A204.1 (cell line): ENCODE measurements around the gene PHYH.
"Not testable (repeated sequence)": the region's sequence is repeated elsewhere in the genome, so short reads cannot be mapped to it uniquely, and the experiment has no call there.

Experiments used
- FAIRE-seq: peaks from 2 replicates; lab custom pipeline; 2012; peaks lifted over from hg19 to GRCh38; lab: Jason Lieb, UNC

PHYH gene

DNA sequence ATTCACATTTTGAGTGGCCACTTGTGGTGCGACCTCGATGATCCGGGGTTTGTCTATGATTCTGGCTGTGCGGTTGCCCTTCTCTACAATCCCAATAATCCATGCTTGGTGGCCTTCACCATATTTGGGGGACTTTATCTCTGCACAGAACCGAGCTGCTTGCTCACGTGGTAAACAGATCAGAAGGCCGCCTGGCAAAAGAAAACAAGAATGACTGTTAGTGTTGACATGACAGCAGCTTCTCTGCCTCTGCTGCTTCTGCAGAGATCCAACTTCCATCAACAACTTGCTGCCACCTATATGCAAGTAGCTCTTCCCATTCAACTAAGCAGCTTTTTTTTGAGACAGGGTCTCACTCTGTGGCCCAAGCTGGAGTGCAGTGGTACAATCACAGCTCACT is 19.3 kb upstream of the PHYH start:
- no peak for FAIRE-seq

DNA sequence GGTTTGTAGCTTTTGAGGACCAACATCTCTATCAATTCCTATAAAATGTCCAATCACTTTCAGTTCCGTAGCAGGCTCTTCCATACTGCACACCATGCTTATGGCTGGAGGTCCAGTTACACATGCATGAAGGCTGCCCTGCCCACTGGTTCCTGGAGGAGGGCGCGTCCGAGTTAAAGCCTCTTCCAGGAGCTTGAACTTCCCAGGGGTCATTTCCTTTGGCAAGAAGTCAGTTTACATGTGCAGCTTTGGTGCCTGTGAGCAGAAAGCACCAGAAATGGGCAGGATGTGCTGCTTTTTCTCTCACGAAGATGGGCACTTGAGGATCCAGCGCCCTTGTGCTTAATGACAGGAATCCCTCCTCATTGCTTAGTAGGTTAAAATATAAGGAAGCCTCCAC is 17.6 kb upstream of the PHYH start:
- no peak for FAIRE-seq

DNA sequence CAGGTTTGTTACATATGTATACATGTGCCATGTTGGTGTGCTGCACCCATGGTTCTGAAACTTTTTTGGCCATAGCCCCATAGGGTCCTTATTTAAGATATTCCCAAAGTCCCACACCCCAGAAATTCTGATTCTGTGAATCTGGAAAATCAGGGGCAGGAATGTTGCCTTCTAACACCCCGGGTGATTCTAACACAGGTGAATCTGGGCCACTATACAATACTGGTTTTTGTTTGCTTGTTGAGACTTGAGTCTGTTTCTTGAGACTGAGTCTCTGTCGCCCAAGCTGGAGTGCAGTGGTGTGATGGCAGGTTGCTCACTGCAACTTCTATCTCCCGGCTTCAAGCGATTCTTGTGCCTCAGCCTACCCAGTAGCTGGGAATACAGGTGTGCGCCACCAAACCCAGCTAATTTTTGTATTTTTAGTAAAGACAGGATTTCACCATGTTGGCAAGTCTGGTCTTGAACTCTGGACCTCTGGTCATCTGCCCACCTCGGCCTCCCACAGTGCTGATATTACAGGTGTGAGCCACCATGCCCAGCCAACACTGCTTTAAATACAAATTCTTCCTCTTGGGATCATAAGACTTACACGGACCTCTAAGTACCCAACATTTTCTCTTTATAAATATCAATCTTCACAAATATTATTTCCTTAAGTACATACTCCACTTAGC is 16.9 kb upstream of the PHYH start:
- no peak for FAIRE-seq

- FAIRE-seq: no peak
Observed at GRCh38 chr10:13315361-13315760, 15.5 kb upstream of the PHYH start.

GRCh38 chr10:13311177-13311575 is 11.3 kb upstream of the PHYH start:
- FAIRE-seq: no peak

DNA sequence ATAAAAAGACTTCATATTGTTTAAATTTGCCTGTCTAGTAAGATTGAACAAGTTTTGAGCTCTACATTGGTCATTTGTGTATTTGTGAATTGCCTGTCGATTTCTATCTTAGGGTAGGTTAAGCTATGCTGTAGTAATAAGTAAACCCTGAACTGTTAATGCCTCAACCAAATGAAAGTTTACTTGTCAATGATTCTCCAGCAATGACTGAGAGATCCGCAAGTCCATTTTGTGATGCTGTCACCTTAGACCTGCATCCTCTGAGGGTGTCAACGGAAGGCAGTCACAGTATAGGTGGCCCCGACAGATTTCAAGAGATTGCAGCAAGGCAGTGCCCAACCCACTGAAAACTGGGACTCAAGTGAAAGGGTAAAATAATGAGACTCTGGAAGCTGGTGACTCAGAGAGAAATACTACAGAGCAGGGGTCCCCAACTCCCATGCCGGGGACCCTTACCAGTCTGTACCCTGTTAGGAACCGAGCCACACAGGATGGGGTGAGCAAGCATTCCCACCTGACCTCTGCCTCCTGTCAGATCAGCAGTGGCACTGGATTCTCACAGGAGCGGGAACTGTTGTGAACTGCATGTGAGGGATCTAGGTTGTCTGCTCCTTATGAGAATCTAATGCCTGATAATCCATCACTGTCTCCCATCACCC is 10.8 kb upstream of the PHYH start:
- FAIRE-seq: no peak

GRCh38 chr10:13309792-13310191 is 9.9 kb upstream of the PHYH start:
- FAIRE-seq: no peak

DNA sequence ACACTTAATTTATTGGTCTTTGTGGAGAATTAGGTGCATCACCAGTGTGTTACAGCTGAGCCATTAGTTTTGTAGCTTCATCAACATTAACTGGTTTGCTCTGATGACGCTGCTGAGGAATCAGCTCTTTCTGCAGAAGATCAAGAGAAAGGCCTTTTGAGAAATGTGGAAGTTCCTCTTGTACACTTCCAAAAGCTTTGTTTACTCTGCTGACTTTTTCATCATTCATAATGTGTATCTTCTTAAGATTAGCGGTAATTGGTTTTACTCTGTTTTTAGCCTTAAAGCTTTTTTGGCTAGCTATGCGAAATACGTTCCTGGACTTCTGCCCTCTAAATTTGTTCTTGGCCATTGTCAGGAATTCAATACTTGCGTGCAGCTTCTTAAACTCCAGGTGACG is 8.2 kb upstream of the PHYH start:
- no peak for FAIRE-seq

DNA sequence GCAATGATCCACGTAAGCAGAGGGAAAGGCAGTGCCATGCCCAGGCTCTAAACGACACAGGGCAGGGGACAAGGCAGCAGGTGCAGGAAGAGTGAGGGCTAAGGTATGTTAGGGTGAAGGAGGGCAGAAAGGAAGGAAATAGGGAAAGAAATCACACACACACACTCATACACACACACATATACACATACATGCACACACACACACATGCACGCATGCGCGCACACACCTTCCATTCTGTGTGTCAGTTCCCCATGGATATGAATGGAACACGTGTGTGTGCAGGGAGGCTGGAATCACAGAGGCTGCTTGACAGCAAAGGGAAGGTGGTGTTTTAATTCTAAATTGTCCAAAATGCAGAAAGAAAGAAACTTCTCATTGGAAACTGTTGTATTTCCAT is 6.2 kb upstream of the PHYH start:
- no peak for FAIRE-seq

- FAIRE-seq: no peak
Observed at GRCh38 chr10:13302821-13303555, 3.1 kb upstream of the PHYH start.

GRCh38 chr10:13298748-13299436 is 972 bp downstream of the PHYH start:
- no peak for FAIRE-seq

- no peak for FAIRE-seq
Observed at GRCh38 chr10:13296476-13296875, 3.4 kb downstream of the PHYH start.

DNA sequence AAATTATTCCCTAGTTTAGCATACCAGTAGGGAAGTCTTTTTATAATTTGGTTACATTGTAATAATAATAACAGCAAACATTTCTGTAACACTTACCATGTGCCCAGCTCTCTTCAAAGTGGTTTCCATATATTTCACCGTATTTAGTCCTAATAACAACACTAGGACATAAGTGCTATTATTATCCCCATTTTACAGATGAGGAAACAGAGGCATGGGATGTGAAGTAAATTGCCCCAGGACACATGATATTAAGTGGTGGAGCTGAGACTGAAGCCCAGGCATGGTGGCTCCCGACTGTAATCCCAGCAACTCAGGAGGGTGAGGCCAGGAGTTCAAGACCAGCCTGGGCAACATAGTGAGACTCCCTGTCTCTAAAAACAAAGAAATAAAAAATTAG is 5.1 kb downstream of the PHYH start:
- FAIRE-seq: no peak

DNA sequence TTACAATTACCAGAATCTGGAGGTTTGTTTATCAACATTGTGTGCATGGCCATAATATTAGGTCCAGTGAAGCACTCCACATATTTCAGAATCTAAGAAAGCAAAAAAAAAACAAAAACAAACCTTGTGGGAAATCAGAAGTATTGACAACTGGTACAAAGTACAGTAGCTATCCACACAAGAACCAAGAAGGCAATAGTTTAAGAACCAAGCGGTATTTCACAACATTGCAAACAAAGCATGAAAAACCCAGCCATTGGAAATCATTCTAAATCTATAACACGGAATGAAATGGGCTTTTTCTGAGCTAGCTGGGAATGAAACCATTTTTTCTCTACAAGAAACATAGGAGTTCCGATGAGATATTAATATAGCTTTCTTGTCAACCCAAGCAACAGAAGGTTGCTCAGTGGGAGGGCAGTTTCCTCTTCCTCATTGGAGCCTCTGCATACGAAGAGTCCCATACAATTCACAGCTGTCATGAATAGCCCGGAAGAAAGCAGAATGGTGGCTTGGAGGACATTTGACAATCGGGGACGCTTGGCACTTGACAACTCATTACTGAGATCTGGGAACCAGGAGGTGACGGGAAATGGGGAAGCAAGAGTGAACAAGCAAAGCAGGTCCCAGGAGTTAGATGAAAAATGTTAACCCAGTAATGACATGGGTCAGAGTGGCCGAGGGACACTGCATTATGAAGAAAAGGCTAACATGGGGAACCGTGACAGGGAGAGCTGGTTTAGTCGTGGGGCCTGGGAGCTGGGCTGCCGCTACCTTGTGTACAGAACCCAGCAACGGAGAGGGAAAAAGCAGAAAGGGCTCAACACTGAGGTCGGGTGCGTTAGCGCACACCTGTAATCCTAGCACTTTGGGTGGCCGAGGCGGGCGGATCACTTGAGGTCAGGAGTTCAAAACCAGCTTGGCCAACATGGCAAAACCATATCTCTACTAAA is 7.8 kb downstream of the PHYH start:
- no peak for FAIRE-seq

GRCh38 chr10:13291061-13291460 is 8.8 kb downstream of the PHYH start:
- no peak for FAIRE-seq

GRCh38 chr10:13284050-13284449 is 15.8 kb downstream of the PHYH start:
- FAIRE-seq: no peak

DNA sequence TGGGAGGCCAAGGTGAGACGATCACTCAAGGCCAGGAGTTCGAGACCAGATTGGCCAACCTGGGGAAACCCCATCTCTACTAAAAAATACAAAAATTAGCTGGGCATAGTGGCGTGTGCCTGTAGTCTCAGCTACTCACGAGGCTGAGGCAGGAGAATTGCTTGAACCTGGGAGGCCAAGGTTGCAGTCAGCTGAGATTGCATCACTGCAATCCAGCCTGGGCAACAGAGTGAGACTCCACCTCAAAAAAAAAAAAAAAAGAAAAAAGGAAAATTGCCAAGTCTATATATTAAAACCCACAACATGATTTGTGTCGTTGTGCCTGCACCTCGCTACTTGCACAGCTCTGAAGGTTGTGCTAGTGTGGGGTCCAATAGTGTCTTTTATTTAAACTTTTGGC is 17.5 kb downstream of the PHYH start:
- FAIRE-seq: not testable (repeated sequence)

DNA sequence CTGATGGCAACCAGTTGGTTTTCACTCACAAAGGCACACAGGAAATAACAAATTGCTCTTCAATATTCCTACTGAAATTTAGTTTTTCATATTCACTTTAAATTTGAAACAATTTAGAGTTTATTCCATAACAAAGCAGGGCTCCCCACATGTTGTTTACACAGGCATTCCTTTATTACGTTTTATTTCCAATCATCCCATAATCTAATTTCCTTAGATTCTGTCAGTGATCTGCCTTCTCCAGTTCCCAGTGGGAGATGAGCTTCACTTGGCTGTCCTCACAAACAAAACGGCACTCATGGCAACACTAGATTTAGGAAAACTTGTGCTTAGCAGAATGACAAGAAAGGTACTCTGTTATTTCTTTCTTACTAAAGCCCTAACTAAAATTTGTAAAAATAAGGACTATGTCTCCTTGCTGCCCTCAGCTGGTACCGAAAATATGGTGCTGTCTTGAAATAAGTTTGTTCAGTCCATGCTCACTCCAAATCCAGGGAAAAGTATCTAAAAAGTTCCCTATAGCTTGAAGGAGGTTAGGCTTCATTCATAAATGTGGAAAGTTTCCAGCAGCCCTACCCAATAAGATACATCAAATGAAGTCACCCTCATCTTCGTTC is 23.0 kb downstream of the PHYH start:
- FAIRE-seq: no peak

- FAIRE-seq: not testable (repeated sequence)
Observed at GRCh38 chr10:13276146-13276545, 23.7 kb downstream of the PHYH start.

DNA sequence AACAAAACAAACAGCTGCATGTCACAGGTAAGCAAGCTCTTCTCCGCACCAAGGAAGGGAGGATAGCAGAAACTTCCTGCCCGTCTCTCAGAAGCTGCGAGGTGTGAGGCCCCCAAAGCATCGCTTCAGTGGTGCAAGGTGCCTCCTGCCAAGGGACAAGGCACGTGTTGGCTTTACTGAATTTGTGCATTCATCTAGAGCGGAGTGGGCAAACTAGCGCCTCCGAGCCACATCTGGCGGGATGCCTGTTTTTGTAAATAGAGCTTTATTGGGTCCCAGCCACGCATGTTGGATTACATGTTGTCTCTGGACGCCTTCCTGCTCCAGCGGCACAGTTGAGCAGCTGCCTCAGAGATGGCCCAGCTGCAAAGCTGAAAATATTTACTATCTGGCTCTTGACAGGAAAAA is 27.7 kb downstream of the PHYH start:
- no peak for FAIRE-seq

DNA sequence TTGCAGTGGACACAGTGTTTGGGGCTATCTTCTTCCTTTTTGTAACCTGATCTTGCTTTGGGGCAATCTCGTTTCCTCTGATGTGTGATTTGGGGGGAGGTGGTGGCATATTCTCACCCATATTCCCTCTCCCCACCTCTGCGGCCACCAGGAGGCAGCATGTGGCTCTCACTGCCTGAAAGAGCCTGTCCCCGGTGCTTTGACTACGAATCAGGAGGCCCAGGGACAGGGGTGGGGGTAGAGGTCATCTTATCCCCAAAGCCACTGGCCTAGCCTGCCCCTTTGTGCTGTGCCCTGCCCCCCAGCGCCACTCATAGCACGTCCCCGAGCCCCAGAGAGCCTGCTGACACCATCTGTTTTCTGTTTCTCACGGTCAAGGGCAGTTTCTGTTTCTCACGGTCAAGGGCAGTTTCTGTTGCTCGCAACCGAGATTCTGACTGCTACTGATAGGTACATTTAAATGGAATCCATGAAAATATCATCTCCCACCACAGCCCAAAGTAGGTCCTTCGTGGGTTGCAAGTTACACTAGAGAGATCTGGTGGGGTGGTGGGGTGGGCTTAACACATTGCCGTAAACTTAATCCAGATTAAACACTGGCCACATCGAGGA is 28.2 kb downstream of the PHYH start:
- FAIRE-seq: no peak
